MM.1S (cell line): ENCODE results near the gene C10orf67.

Experiments
- DNase-seq: peaks from one replicate; pipeline ENCODE4 v3.0.0-alpha.2; 2015
- H2AFZ ChIP-seq: fragments of 300-600 bp; sonication (generic); 2 replicates; pipeline ENCODE4 v1.6.0; 2016; ENCODE audit warnings: antibody characterized with exemption, low read length
- H3F3A ChIP-seq: fragments of 300-600 bp; sonication (generic); 2 replicates; pipeline ENCODE4 v1.6.1; 2016; ENCODE audit warnings: mild to moderate bottlenecking, antibody characterized with exemption, low read length, moderate library complexity, mixed read lengths; ENCODE audit not compliant: insufficient read depth
- H3K27ac ChIP-seq: fragments of 300-600 bp; sonication (generic); 2 replicates; pipeline ENCODE4 v1.5.1; 2016; ENCODE audit warnings: mild to moderate bottlenecking, low read length
- H3K27me3 ChIP-seq: fragments of 300-600 bp; sonication (generic); replicated peaks from 2 replicates; pipeline ENCODE4 v1.6.0; 2016; ENCODE audit warnings: low read length; ENCODE audit not compliant: insufficient read depth
- H3K36me3 ChIP-seq: fragments of 300-600 bp; sonication (generic); replicated peaks from 2 replicates; pipeline ENCODE4 v1.6.1; 2016; ENCODE audit warnings: mild to moderate bottlenecking, low read length, mixed read lengths; ENCODE audit not compliant: insufficient read depth
- H3K4me1 ChIP-seq: fragments of 300-600 bp; sonication (generic); 2 replicates; pipeline ENCODE4 v1.6.1; 2016; ENCODE audit warnings: low read length, mixed read lengths
- H3K4me2 ChIP-seq: fragments of 300-600 bp; sonication (generic); 2 replicates; pipeline ENCODE4 v1.6.0; 2016; ENCODE audit warnings: low read depth, low read length
- H3K4me3 ChIP-seq: fragments of 300-600 bp; sonication (generic); 2 replicates; pipeline ENCODE4 v1.5.1; 2016; ENCODE audit warnings: low read length, mixed read lengths
- H3K79me2 ChIP-seq: fragments of 300-600 bp; sonication (generic); 2 replicates; pipeline ENCODE4 v1.6.1; 2016; ENCODE audit warnings: mixed run types, low read length, mixed read lengths
- H3K9ac ChIP-seq: fragments of 300-600 bp; sonication (generic); 2 replicates; pipeline ENCODE4 v1.6.1; 2016; ENCODE audit warnings: low read length, mixed read lengths
- H3K9me2 ChIP-seq: fragments of 300-600 bp; sonication (generic); replicated peaks from 2 replicates; pipeline ENCODE4 v1.6.1; 2016; ENCODE audit warnings: mild to moderate bottlenecking, low read length, mixed read lengths; ENCODE audit not compliant: insufficient read depth
- H3K9me3 ChIP-seq: fragments of 300-600 bp; sonication (generic); replicated peaks from 2 replicates; pipeline ENCODE4 v1.6.1; 2016; ENCODE audit warnings: mild to moderate bottlenecking, low read length, mixed read lengths; ENCODE audit not compliant: insufficient read depth
- H4K20me1 ChIP-seq: fragments of 300-600 bp; sonication (generic); 2 replicates; pipeline ENCODE4 v1.6.1; 2016; ENCODE audit warnings: mild to moderate bottlenecking, low read length, moderate library complexity, mixed read lengths; ENCODE audit not compliant: insufficient read depth
- EZH2 ChIP-seq: fragments of 300-600 bp; sonication (generic); optimal IDR thresholded peaks from 2 replicates; pipeline ENCODE3; 2017; ENCODE audit warnings: low read depth, mild to moderate bottlenecking, antibody characterized with exemption, low read length, mixed read lengths
- EZH2phosphoT487 ChIP-seq: fragments of 300-600 bp; sonication (generic); IDR thresholded peaks from 2 replicates; pipeline ENCODE4 v1.6.1; 2018; ENCODE audit warnings: antibody characterized with exemption, low read length
- TF ChIP-seq, protein P1 (sequence below): fragments of 300-600 bp; sonication (generic); IDR thresholded peaks from 2 replicates; pipeline ENCODE4 v1.5.1; 2016; ENCODE audit warnings: antibody characterized with exemption, low read length, mixed read lengths

C10orf67 gene

DNA sequence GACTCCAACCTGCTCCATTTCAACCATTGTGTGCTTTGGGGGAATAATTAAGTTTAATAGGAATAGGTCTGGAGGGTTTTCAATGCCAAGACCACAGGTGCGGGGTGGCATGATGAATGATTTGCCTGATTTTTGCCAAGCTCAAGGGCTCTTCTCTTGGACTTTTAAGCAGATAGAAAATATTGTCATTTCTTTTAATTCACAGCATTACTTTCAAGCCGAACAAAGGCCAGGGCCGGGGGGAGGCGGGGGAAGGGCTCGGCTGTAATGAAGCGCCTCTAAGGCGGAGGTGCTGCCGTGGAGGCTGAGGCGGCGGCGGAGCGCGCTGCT lies 146.0 kb downstream of the C10orf67 start:
- H3F3A ChIP-seq: no peaks in the 10 kb centered on the region
- H4K20me1 ChIP-seq: no peaks in the 10 kb centered on the region
- no peaks in the 10 kb centered on the region for H3K27me3 ChIP-seq
- no peak overlapping the region for H3K9ac ChIP-seq
- H3K79me2 ChIP-seq: no peaks in the 10 kb centered on the region
- H3K9me3 ChIP-seq: no peaks in the 10 kb centered on the region
- no peak overlapping the region for H3K4me2 ChIP-seq
- no peak overlapping the region for H2AFZ ChIP-seq
- H3K36me3 ChIP-seq: no peaks in the 10 kb centered on the region
- no peak overlapping the region for H3K27ac ChIP-seq
- H3K9me2 ChIP-seq: no peaks in the 10 kb centered on the region
- TF ChIP-seq EZH2 (no peak), EZH2phosphoT487 (no peak)
- TF ChIP-seq, protein P1, sequence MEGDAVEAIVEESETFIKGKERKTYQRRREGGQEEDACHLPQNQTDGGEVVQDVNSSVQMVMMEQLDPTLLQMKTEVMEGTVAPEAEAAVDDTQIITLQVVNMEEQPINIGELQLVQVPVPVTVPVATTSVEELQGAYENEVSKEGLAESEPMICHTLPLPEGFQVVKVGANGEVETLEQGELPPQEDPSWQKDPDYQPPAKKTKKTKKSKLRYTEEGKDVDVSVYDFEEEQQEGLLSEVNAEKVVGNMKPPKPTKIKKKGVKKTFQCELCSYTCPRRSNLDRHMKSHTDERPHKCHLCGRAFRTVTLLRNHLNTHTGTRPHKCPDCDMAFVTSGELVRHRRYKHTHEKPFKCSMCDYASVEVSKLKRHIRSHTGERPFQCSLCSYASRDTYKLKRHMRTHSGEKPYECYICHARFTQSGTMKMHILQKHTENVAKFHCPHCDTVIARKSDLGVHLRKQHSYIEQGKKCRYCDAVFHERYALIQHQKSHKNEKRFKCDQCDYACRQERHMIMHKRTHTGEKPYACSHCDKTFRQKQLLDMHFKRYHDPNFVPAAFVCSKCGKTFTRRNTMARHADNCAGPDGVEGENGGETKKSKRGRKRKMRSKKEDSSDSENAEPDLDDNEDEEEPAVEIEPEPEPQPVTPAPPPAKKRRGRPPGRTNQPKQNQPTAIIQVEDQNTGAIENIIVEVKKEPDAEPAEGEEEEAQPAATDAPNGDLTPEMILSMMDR: no peak
- no peak overlapping the region for H3K4me3 ChIP-seq
- H3K4me1 ChIP-seq: no peaks in the 10 kb centered on the region
- DNase-seq: no peak

DNA sequence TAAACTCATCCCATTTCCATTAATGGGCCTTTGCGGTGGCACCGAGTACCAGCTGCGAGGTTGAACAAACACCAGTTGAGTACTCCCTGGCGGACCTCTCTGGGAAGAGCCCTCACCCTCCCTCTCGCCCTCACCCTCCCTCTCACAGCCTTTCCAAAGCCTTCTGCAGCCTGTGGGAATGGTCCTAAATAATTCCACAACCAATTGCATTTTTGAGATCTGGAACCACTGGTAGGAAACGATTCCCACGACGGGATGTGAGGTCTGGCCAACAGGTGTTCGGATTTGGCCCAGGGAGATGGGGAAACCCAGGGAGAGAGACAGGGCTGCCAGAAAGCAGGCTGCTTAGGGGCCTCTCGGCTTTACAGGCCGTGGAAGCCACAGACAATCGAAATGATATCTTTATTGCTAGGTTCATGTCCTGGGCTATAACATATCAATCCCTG lies 147.2 kb downstream of the C10orf67 start:
- no peak for DNase-seq
- TF ChIP-seq EZH2phosphoT487: no peak
- TF ChIP-seq EZH2: no peak
- TF ChIP-seq, protein P1: no peak
- Histone ChIP-seq H3K9me2 (no peaks in the 10 kb centered on the region), H3K9me3 (no peaks in the 10 kb centered on the region), H3K79me2 (no peaks in the 10 kb centered on the region), H3K4me1 (no peaks in the 10 kb centered on the region), H3K9ac (no peak overlapping the region), H3K4me3 (no peak overlapping the region), H3K4me2 (no peak overlapping the region), H3K36me3 (no peaks in the 10 kb centered on the region), H3K27ac (no peak overlapping the region), H4K20me1 (no peaks in the 10 kb centered on the region), H3K27me3 (no peaks in the 10 kb centered on the region), H3F3A (no peaks in the 10 kb centered on the region), H2AFZ (no peak overlapping the region)

DNA sequence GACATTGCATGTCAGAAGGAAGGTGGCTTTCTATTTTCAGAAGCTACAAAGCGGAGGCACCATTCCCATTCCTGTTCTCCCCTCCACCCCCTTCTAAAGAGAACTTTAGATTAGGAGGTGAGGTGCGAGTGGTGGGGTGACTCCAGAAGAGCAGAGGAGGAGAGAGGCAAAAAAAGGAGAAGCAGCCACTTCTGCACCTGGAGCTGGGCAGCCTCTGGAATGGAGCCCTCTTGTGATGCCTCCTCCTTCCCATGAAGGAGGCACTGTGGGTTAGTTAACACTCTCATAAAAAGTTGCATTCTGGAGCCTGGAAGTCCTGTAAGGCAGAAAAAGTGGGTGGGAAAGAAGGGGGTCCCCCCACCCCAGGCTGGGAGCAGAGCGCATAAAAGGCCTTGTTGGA lies 147.7 kb downstream of the C10orf67 start:
- no peaks in the 10 kb centered on the region for H4K20me1 ChIP-seq
- no peak for TF ChIP-seq EZH2
- no peak for TF ChIP-seq EZH2phosphoT487
- TF ChIP-seq, protein P1: no peak
- no peaks in the 10 kb centered on the region for H3F3A ChIP-seq
- no peak overlapping the region for H3K4me2 ChIP-seq
- no peak overlapping the region for H3K4me3 ChIP-seq
- H3K9ac ChIP-seq: no peak overlapping the region
- H3K4me1 ChIP-seq: no peaks in the 10 kb centered on the region
- H3K9me2 ChIP-seq: no peaks in the 10 kb centered on the region
- no peaks in the 10 kb centered on the region for H3K36me3 ChIP-seq
- no peaks in the 10 kb centered on the region for H3K9me3 ChIP-seq
- no peak overlapping the region for H3K27ac ChIP-seq
- no peak overlapping the region for H2AFZ ChIP-seq
- H3K79me2 ChIP-seq: no peaks in the 10 kb centered on the region
- no peak for DNase-seq
- no peaks in the 10 kb centered on the region for H3K27me3 ChIP-seq
